ENCODE measurements around the gene ACOT7.
A peak's percentile ranks its signal among the peaks of the same experiment; 100 is the strongest.
"Not testable (repeated sequence)": the region's sequence is repeated elsewhere in the genome, so short reads cannot be mapped to it uniquely, and the experiment has no call there.

Gene ACOT7, protein sequence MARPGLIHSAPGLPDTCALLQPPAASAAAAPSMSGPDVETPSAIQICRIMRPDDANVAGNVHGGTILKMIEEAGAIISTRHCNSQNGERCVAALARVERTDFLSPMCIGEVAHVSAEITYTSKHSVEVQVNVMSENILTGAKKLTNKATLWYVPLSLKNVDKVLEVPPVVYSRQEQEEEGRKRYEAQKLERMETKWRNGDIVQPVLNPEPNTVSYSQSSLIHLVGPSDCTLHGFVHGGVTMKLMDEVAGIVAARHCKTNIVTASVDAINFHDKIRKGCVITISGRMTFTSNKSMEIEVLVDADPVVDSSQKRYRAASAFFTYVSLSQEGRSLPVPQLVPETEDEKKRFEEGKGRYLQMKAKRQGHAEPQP

DNA sequence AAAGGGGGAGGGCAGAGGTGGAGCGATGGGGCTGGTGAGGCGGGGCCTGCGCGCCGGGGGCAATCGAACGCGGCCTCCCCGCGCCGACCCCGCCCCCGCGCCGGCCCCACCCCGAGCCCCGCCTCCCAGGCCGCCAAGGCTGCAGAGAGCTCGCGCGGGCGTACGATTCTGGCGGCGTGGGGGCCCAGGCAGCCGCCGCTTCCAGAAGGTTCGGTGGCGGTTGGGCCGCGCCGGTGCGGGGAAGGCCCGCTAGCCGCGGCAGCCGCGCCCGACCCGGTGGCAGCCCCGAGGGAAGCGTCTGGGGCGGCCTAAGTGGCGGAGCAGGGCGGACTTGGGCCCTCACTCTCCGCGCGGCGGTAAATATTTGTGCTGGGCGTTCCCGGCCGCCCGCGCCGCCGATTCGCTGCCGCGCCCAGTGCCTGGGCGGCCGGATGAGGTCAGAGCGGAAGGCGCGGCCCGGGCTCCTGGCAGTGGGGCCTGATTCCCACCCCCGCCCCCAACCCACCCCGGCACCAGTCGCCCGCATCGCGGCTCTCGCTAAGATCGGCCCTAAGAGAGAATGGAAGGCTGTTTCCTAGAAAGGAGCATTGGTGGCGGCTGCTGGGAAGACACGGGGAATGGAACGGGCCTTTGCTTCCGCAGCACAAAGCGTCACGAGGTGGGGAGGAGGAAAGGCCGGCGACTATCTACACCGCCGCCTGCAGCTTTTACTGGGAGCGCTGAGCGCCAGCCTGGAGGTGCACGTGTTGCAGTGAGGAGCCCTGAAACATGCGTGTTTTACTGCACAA is at the start of gene ACOT7:
Gene ACOT7, minus strand, starts transcription at position 368 of the 788 bp plus-strand sequence. CDS start 368 bp downstream, outside the sequence.
- no peak for DNase-seq

DNA sequence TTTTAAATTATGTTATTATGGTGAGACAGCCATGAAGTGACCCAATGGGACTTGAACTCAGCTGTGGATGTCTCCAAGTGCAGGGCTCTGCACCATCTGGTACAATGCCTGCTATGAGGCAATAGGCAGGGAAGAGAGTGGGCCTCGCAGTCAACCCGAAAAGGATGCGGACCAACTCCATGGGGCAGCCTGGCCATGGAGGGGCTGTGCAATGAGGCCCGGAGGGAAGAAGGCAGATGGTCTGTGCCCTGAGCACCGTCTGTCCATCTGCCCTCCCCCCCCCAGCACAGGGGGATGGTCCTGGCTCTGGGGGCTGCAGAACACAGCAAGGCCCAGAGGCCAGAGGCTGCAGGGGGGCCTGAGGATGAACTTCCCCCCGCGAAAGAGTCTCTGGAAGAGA is 48.0 kb upstream of the ACOT7 start:
- no peak for DNase-seq

DNA sequence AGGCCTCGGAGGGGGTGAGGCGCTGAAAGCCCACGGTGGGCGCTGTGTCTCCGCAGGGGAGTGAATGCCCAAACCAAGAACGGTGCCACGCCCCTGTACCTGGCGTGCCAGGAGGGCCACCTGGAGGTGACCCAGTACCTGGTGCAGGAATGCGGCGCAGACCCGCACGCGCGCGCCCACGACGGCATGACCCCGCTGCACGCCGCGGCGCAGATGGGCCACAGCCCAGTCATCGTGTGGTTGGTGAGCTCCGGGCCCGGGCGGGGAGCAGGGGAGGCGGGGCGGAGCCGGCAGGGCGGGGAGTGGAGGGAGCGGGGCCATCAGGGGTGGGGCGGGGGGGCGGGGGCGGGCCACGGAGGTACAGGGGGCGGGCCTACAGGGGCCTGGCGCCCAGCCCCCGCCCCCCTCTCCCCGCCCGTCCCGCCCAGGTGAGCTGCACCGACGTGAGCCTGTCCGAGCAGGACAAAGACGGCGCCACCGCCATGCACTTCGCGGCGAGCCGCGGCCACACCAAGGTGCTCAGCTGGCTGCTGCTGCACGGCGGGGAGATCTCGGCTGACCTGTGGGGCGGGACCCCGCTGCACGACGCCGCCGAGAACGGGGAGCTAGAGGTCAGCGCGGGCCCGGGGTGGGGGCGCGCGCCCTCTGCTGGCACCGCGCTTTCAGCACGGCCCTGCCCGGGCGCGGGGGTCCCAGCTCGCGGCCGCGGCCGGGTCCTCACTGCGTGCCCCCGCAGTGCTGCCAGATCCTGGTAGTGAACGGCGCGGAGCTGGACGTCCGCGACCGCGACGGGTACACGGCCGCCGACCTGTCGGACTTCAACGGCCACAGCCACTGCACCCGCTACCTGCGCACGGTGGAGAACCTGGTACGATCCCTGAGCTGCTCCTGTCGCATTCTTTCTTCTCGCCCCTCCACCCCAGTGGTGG is 46.9 kb upstream of the ACOT7 start:
- no peak for DNase-seq

DNA sequence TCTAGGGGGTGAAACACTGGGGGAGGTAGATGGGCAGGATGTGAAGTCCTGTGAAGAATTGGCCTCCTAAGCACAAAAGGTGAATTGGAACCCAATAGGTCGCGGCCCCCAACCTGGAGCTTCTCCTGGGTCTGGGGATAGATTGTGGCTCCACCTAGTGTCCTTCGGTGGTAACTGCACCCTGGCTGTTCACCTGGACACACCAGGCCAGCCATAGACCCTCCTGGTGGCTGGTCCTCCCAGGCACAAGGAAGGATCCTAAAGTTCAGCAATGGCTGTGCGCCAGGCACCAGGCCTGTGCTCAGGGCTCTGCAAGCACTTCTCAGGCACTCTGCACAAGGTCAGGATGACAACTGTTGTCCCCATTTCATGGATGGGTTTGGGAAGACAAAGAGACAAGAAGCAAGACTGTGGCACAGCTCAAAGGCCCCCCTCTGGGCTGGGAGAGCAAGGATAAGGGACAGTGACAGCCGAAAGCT is 44.5 kb upstream of the ACOT7 start:
- peak; percentile 54 for DNase-seq

DNA sequence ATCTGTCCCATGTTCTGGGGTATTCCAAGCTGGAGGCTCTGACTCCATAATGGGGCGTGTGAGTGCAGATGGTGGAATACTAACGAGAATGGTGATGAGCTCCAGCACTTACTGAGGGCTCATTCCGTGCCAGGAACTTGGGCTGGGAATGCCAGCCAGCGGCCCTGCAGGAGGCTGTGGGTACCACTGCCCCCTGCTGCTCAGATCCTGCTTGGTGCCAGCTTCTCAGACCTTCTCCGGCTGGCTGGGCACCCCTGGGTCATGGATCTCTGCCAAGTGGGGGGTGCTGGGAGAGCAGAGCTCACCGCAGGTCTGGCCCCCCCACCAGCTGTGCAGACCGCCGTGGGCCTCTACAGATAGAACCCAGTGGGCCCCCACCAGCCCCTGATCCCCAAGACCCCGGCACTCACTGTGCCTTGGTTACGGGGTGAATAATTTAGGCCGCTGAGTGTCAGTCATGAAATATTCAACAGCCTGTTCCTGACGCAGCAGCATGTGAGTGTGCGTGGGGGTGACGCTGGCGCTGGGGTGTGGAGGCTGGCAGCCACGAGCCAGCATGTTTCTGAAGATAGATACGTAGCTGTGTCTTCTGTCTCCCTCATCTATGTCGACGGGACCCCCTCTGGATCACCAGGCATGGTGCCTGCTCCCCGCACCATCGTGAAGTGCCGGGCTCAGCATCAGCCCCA is 43.6 kb upstream of the ACOT7 start:
- not testable (repeated sequence) for DNase-seq

DNA sequence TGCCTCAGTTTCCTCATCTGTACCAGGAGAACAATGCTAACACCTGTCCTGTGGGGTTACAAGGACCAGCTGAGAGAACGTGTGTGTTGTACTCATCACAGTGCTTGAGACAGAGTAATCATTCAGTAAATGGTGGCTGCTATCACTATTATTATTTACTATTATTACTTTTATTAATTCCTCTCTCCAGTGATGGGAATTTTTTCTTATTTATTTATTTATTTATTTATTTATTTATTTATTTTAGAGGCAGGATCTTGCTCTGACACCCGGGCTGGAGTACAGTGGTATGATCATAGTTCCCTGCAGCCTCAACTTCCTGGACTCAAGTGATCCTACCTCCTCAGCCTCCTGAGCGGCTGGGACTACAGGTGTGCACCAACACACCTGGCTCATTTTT is 42.7 kb upstream of the ACOT7 start:
- not testable (repeated sequence) for DNase-seq

DNA sequence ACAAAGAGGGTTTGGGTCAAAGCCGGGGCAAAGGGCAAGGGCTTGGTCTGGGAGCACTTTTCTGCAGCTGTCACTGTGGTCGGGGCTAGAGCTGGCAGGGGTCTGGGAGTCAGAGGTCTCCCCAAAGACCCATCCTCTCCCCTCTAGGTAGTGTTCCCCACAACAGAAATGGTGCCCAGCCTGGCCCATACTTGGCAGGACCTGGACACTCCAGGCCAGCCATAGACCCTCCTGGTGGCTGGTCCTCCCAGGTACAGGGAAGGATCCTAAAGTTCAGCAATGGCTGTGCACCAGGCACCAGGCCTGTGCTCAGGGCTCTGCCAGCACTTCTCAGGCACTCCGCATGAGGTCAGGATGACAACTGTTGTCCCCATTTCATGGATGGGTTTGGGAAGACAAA is 42.0 kb upstream of the ACOT7 start:
- DNase-seq, result no peak

DNA sequence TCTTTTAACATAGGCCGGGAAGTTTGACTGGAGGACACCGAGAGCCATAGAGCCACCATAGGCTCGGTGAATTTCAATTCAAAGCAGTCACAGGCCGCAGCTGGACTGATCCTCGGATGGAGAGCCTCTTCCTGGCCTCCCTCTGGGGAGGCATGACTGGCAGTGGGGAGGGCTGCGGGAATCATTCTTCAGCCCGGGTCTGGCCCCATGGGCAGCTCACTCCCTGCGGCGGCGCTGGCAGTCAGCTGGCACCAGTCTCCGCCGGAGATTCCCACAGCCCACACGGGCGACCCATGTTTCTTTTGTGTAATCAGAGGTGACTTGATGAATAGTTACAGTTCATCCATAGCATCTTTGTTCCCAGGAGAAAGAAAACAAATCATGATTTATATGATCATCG is 41.6 kb upstream of the ACOT7 start:
- DNase-seq, result no peak

DNA sequence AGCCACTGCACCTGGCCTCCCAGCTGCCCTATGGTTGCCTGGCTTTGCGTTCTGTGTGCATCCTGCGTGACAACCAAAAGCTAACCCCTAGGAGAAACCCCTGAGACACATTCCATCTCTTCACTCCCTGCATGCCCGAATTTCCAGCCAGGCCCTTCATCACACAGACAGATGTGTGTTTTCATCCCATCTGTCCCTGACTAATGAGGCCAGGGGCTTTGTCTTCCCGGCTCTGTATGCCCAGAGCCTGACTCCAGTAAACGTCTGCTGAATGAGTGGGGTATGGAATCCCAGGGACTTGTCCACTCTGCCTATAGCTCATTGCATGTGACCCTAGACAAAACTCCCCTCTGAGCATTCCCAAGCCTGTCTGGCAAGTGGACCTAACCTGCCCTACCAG is 40.6 kb upstream of the ACOT7 start:
- DNase-seq, result no peak

DNA sequence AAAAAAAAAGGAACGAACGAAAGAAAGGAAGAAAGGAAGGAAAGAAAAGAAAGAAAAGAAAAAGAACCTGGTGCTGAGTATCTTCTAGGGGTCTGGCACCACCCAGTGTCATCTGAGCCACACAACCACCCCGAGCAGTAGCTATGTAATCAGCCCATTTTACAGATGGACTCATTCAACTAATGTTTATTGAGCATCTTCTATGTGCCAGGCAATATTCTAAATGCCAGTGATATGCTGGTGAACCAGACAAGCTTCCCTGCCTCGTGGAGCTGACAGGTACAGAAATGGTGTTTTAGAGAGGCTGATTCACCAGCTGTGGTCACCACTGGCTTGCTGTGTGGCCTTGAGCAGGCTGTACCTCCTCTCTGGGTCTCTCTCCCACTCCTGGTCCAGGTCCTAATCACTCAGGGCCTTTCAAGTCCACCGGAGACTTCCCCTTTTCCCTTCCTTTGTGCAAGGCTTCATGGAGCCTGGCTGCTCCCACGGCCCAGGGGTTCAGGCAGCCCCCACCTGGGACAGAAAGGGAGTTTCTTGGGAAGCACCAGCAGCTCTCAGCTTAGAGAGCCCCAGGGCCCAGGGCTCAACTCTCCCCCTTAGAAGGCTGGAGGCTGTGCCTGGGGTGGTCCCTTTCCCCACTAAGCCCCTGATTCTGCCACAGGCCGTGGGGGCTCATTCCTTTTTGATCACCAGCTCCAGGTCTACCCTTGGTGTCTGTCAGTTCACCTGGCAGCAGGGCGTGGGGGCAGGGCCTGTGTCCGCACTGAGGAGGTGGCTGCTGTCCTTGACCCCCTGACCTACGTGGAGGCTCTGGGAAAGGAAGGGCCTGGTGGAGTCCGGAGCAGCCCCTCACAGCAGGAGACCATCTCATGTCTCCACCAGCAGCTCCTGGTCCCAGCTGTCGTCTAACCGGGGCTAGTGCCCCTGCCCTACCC is 38.3 kb upstream of the ACOT7 start:
- DNase-seq, result not testable (repeated sequence)

DNA sequence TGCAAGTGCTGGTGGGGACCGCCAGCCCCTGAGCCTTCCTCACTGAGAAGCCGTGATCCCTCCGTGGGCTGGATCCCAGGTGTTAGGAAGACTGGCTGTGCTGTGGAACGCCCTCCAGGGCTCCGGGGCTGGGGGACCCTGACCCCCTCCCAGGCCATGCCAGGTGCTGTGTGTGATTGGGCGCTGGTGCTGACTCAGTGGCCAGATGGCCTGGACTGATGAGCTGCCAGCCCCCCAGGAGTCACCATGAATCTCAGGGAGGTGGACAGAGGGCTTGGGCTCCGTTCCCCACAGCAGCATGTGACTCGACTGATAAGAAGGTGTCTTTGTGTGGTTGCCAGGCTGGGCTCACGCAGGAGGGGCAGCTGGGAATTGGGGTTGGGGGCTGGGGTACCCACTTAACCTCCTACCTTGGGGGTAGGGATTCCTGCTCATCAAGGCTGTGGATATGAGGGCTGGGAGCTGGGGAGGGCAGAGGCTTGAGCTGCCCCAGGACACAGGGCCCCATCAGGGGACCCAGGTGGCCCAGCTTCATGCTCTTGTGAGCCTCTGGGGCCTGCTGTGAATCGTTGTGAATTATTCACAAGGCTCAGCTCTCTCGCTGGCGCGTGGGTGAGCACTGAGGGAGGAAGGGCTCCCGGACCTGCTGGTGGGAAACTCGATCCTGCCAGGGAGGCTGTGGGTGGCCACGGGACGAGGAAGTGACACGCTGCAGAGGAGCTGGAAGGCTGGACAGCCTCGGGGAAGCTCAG is 36.3 kb upstream of the ACOT7 start:
- not testable (repeated sequence) for DNase-seq

DNA sequence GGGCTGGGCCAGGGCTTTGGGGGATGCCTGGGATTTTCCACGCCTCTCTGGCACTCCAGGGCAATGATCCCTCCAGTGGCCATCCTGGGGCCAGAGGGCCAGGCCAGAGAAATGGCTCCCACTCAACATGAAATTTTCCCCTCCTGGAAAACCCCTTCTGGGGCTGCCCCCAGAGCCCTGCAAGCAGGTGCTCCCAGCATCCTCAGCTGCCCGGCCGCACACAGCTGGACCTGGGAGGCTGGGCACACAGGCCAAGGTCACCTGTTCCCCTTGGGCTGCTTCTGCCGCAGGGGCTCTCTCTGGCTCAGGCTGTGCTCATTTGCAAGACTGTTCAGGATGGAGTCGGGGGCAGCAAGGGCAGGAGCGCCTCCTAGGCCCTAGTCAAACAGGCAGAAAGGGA is 34.9 kb upstream of the ACOT7 start:
- DNase-seq, result not testable (repeated sequence)

DNA sequence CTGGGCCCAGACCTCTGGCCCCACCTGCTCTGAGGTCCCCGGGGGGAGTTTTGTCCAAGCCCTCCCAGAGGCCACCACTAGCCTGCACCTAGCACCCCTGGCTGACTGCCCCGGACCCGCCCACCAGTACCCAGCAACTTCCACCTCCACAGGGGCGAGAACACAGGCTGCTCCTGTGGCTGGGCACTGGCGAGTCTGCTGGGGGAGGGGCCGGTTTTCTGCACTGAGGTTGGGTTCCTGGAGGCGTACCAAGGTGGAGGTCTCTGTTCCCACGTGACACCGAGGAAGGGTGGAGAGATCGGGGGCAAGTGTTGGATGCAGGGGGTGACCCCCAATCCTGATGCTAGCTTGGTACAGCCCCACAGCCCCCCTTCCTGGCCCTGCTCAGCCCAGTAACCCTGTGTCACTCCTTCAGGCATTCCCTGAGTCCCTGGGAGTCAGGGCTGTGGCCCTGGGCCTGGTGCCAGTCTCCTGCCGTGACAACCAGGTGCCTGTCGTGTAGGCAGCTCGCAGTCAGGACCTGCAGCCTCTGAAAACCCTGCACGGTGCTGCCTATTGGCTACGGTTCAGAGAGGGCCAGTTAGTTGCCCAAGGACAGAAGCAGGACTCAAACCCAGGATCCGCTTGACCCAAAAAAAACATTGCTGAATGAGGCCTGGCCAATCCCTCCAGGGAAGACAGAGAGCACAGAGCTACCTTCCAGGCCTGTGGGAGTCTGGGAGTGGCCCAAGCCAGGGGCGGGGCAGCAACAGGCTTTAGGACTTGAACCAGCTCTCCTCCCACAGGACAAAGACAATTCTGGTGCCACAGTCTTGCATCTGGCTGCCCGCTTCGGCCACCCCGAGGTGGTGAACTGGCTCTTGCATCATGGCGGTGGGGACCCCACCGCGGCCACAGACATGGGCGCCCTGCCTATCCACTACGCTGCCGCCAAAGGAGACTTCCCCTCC is 34.1 kb upstream of the ACOT7 start:
- DNase-seq, result no peak

DNA sequence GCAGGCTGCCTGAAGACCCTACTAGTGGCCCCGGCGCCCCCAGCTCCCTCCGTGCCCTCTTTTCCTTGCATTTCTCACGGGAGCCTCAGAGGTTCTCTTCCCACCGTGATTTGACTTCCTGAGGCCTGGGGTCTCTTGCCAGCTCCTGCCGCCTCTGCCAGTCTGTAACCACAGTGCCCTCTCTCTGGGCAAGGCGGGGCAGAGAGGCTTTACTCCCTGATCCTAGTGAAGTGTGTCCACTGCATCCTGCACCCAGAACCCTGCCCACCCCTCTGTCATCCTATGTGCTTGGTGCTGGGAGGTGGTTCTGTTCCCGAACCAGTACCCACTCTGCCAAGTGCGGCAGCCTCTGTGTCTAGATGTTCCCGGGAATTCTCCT is 33.4 kb upstream of the ACOT7 start:
- no peak for DNase-seq

DNA sequence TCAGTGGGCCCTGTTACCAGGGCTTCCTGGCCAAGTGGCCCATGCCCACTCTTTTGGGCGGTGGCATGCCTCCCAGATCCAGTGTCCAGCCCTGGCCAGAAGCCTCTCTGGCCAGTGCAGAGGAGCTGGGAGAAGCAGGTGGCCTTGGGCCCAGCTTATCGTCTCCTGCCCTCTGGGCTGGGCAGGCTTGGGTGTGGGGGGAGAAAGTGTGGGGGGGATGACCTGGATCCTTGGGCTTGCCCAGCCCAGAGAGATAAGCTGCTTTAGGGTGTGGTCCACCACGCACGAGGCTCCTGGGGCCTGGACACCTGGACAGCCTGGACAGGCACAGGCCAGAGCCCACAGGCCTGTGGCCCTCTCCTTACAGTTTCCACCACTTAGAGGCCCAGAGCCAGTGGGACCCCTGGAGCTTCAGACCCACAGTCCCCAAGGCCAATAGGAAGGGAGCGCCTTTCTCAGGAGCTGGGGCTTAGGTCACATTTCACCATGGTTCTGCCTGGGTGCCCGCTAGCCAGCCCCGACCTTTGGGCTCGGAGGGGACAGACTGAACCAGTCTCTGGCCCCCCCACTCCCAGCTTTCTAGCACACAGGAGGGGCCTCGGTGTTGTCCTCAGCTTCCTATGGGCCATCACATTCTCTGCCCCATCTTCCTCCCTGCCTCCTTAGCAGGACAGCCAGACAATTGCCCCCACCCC is 32.9 kb upstream of the ACOT7 start:
- DNase-seq, result no peak

DNA sequence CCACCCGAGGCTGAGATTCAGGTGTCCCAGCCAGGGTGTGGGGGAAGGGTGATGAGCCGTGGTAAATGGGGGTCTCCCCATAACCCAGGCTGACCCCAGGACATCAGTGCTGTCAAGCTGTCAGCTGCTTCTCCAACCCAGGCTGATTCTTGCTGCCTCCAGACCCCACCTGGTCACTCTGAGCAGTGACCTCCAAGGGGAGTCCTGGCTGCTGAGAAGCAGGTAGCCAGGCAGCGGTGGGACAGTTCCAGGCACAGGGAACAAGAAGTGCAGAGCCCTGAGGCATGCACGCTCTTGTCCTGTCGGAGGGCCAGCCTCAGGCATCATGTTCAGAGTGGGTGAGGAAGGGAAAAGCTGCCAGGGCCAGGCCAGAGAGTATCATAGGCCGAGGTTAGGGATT is 32.1 kb upstream of the ACOT7 start:
- no peak for DNase-seq

DNA sequence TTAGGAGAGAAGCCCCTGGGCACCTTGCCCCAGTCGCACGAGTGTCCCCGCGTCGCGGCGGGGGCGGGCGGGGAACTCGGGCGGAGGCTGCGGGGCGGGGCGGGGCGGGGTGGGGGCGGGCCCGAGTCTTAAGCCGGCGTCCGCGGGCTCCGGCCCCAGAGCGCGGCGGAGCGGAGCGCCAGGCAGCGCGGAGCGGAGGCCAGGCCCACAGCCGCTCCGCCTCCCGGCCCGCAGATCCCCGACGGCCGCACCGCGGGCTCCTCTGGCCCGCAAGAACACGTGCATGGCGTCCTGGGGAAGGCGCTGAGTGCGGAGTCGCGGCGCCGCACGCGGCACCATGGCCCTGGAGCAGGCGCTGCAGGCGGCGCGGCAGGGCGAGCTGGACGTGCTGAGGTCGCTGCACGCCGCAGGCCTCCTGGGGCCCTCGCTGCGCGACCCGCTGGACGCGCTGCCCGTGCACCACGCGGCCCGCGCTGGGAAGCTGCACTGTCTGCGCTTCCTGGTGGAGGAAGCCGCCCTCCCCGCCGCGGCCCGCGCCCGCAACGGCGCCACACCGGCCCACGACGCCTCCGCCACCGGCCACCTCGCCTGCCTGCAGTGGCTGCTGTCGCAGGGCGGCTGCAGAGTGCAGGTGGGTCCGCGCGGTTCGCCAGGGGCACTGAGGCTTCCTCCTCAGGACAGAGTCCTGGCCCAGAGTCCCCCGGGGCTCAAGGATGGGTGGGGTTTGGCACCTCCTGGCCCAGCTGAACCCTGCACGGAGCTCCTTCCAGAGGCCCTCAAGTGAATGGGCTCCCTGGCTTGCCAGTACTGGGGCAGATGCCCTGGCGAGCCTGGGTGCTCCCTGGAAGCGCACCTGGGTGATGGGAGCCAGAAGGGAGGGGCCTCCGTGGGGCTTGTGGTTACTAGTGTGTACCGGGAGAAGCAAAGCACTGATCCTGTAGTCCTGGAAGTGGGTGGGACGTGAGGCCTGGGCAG is 31.3 kb upstream of the ACOT7 start, which contains the start of gene ESPN:
Gene ESPN, plus strand, starts transcription at position 158 of the 975 bp plus-strand sequence. Its CDS starts 180 bp downstream, at position 338.
- DNase-seq, result no peak
